Neutrophil (primary cell): ENCODE measurements around the gene CHST11.

Source experiments
- H3K27ac ChIP-seq: fragments of 200-600 bp; sonication (generic); 2 replicates; pipeline ENCODE4 v1.5.1; 2016; ENCODE audit warnings: mild to moderate bottlenecking, moderate library complexity
- H3K27me3 ChIP-seq: fragments of 200-600 bp; sonication (generic); 2 replicates; pipeline ENCODE4 v1.6.0; 2016; ENCODE audit warnings: mild to moderate bottlenecking
- H3K36me3 ChIP-seq: fragments of 200-600 bp; sonication (generic); 2 replicates; pipeline ENCODE4 v1.5.1; 2017
- H3K4me1 ChIP-seq, 2 experiments: fragments of 200-600 bp in 1 of 2; sonication (generic) in 1 of 2; 1 replicate in 1 of 2; 2 replicates in 1 of 2; pipeline versions ENCODE4 v1.5.1 to v1.6.1; 2013 to 2016; ENCODE audit warnings: low read depth in 1 of 2, low read length in 1 of 2, mild to moderate bottlenecking in 1 of 2, moderate library complexity in 1 of 2; ENCODE audit not compliant: control insufficient read depth in 1 of 2, insufficient read depth in 1 of 2
- H3K4me3 ChIP-seq, 2 experiments: fragments of 200-600 bp in 1 of 2; sonication (generic) in 1 of 2; 1 replicate in 1 of 2; 2 replicates in 1 of 2; pipeline ENCODE4 v1.5.1; 2013 to 2016; ENCODE audit warnings: low read depth in 1 of 2, low read length in 1 of 2, mild to moderate bottlenecking in 1 of 2, moderate library complexity in 1 of 2
- H3K9me3 ChIP-seq: fragments of 200-600 bp; sonication (generic); 2 replicates; pipeline ENCODE4 v1.5.1; 2016
- CTCF ChIP-seq: fragments of 200-600 bp; sonication (generic); IDR thresholded peaks from 2 replicates; pipeline ENCODE4 v1.5.1; 2016; ENCODE audit warnings: antibody characterized with exemption

The CHST11 gene

GRCh38 chr12:104502217-104502616 lies 45.5 kb downstream of the CHST11 start:
- no peaks in the 10 kb centered on the region for H3K27me3 ChIP-seq
- peaks cover 34 to 35% of the 10 kb centered on the region in 2 experiments for H3K4me1 ChIP-seq
- no peak overlapping the region for H3K27ac ChIP-seq
- no peaks in the 10 kb centered on the region for H3K36me3 ChIP-seq
- H3K9me3 ChIP-seq, result no peaks in the 10 kb centered on the region
- no peak for TF ChIP-seq CTCF
- no peak overlapping the region for H3K4me3 ChIP-seq

- no peaks in the 10 kb centered on the region for H3K36me3 ChIP-seq
- no peak for TF ChIP-seq CTCF
- no peak overlapping the region for H3K27ac ChIP-seq
- peaks cover 30 to 34% of the 10 kb centered on the region in 2 experiments for H3K4me1 ChIP-seq
- no peaks in the 10 kb centered on the region for H3K27me3 ChIP-seq
- no peak overlapping the region for H3K4me3 ChIP-seq
- H3K9me3 ChIP-seq, result no peaks in the 10 kb centered on the region
These were observed 45.9 kb downstream of the CHST11 start for GRCh38 chr12:104502638-104503037.

- no peaks in the 10 kb centered on the region for H3K27me3 ChIP-seq
- no peak for TF ChIP-seq CTCF
These were observed 46.4 kb downstream of the CHST11 start for GRCh38 chr12:104503191-104503590.

GRCh38 chr12:104504146-104504545 lies 47.4 kb downstream of the CHST11 start:
- no peak overlapping the region for H3K4me3 ChIP-seq
- no peaks in the 10 kb centered on the region for H3K27me3 ChIP-seq
- H3K36me3 ChIP-seq, result no peaks in the 10 kb centered on the region
- H3K9me3 ChIP-seq, result no peaks in the 10 kb centered on the region
- no peak overlapping the region for H3K27ac ChIP-seq
- no peak for TF ChIP-seq CTCF
- peaks cover 14 to 21% of the 10 kb centered on the region in 2 experiments for H3K4me1 ChIP-seq

More at GRCh38 chr12:104503191-104503590, 46.4 kb downstream of the CHST11 start:
- Histone ChIP-seq H3K27ac (no peak overlapping the region), H3K9me3 (no peaks in the 10 kb centered on the region), H3K4me3 (no peak overlapping the region), H3K36me3 (no peaks in the 10 kb centered on the region), H3K4me1 (peaks cover 24 to 30% of the 10 kb centered on the region in 2 experiments)

GRCh38 chr12:104505095-104505818 lies 48.5 kb downstream of the CHST11 start:
- H3K36me3 ChIP-seq, result no peaks in the 10 kb centered on the region
- H3K9me3 ChIP-seq, result no peaks in the 10 kb centered on the region
- H3K4me3 ChIP-seq, result no peak overlapping the region
- H3K4me1 ChIP-seq, result peaks cover 3 to 15% of the 10 kb centered on the region in 2 experiments
- no peaks in the 10 kb centered on the region for H3K27me3 ChIP-seq
- no peak for TF ChIP-seq CTCF
- no peak overlapping the region for H3K27ac ChIP-seq
